ENCODE data around the gene PAX2.

GRCh38 chr10:100828738-100829096 is 83.3 kb downstream of the PAX2 start:
- no peak for TF ChIP-seq EZH2phosphoT487 (conservative IDR thresholded peaks at IDR 0.05; ENCODE audit: low read length)
- TF ChIP-seq, protein P1, sequence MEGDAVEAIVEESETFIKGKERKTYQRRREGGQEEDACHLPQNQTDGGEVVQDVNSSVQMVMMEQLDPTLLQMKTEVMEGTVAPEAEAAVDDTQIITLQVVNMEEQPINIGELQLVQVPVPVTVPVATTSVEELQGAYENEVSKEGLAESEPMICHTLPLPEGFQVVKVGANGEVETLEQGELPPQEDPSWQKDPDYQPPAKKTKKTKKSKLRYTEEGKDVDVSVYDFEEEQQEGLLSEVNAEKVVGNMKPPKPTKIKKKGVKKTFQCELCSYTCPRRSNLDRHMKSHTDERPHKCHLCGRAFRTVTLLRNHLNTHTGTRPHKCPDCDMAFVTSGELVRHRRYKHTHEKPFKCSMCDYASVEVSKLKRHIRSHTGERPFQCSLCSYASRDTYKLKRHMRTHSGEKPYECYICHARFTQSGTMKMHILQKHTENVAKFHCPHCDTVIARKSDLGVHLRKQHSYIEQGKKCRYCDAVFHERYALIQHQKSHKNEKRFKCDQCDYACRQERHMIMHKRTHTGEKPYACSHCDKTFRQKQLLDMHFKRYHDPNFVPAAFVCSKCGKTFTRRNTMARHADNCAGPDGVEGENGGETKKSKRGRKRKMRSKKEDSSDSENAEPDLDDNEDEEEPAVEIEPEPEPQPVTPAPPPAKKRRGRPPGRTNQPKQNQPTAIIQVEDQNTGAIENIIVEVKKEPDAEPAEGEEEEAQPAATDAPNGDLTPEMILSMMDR (IDR thresholded peaks at IDR 0.05; ENCODE audit: insufficient read depth, low read length, poor library complexity, severe bottlenecking): no peak
